Fibroblast of pulmonary artery (primary cell): ENCODE measurements around the gene M6PR.
A peak's percentile ranks its signal among the peaks of the same experiment; 100 is the strongest.

Experiments used
- DNase-seq: peaks from one replicate; pipeline ENCODE4 v3.0.0-alpha.2; 2010; ENCODE audit warnings: low read depth
- H3K4me3 ChIP-seq: replicated peaks from 2 replicates; pipeline ENCODE4 v1.5.1; 2011; ENCODE audit warnings: low read depth, mild to moderate bottlenecking, control low read depth, low read length, moderate library complexity
- CTCF ChIP-seq: IDR thresholded peaks from 2 replicates; pipeline ENCODE4 v1.5.1; 2011; ENCODE audit warnings: mild to moderate bottlenecking, control low read depth, low read length, inconsistent platforms; ENCODE audit errors: missing control alignments

M6PR gene

GRCh38 chr12:8950702-8951478 is 1.4 kb upstream of the M6PR start:
- H3K4me3 ChIP-seq, result peak overlapping the region; percentile 84
- DNase-seq, result no peak
- TF ChIP-seq CTCF, result no peak

- no peak for DNase-seq
- no peak for TF ChIP-seq CTCF
- peak overlapping the region; percentile 84 for H3K4me3 ChIP-seq
These were observed 729 bp upstream of the M6PR start for GRCh38 chr12:8950221-8950527.

GRCh38 chr12:8948701-8949341 is 624 bp downstream of the M6PR start:
- peak; percentile 63 for DNase-seq
- H3K4me3 ChIP-seq, result peak overlapping the region; percentile 84
- TF ChIP-seq CTCF, result no peak

GRCh38 chr12:8947737-8948136 is 1.7 kb downstream of the M6PR start:
- DNase-seq, result peak; percentile 7
- H3K4me3 ChIP-seq, result peak overlapping the region; percentile 84
- TF ChIP-seq CTCF, result no peak

- no peak overlapping the region for H3K4me3 ChIP-seq
- no peak for TF ChIP-seq CTCF
These were observed 2.7 kb downstream of the M6PR start for GRCh38 chr12:8946733-8947132.

GRCh38 chr12:8943565-8944186 is 5.8 kb downstream of the M6PR start:
- TF ChIP-seq CTCF, result no peak
- H3K4me3 ChIP-seq, result no peak overlapping the region
- DNase-seq, result no peak

More at GRCh38 chr12:8946733-8947132, 2.7 kb downstream of the M6PR start:
- no peak for DNase-seq
